Neuron (in vitro differentiated cells): ENCODE data around the gene INTS2.
"Not testable (repeated sequence)": the region's sequence is repeated elsewhere in the genome, so short reads cannot be mapped to it uniquely, and the experiment has no call there.

Experiments used
- H2AFZ ChIP-seq: one replicate; pipeline ENCODE4 v1.6.1; 2013; ENCODE audit warnings: low read depth, mild to moderate bottlenecking, inconsistent platforms, low read length, moderate library complexity
- H3K27me3 ChIP-seq: one replicate; pipeline ENCODE4 v1.6.1; 2013; ENCODE audit warnings: low read length; ENCODE audit not compliant: insufficient read depth
- H3K36me3 ChIP-seq: one replicate; pipeline ENCODE4 v1.6.1; 2013; ENCODE audit warnings: low read length; ENCODE audit not compliant: insufficient read depth
- H3K4me1 ChIP-seq: one replicate; pipeline ENCODE4 v1.6.1; 2013; ENCODE audit warnings: low read length; ENCODE audit not compliant: insufficient read depth
- H3K4me3 ChIP-seq: 2 replicates; pipeline ENCODE4 v1.5.1; 2013; ENCODE audit warnings: mild to moderate bottlenecking, low read length, moderate library complexity
- H3K9me3 ChIP-seq: one replicate; pipeline ENCODE4 v1.6.1; 2013; ENCODE audit warnings: low read length

Gene INTS2

GRCh38 chr17:61821655-61822054, 106.1 kb downstream of the INTS2 start:
- Histone ChIP-seq H3K9me3 (peaks cover 3% of the 10 kb centered on the region), H3K4me1 (no peaks in the 10 kb centered on the region), H3K27me3 (no peaks in the 10 kb centered on the region), H3K4me3 (no peak overlapping the region), H2AFZ (no peak overlapping the region), H3K36me3 (peaks cover 16% of the 10 kb centered on the region)

GRCh38 chr17:61819265-61819664, 108.5 kb downstream of the INTS2 start:
- H3K36me3 ChIP-seq, result peaks cover 14% of the 10 kb centered on the region

GRCh38 chr17:61818225-61818624, 109.6 kb downstream of the INTS2 start:
- H3K9me3 ChIP-seq, result peaks cover 2% of the 10 kb centered on the region
- no peak overlapping the region for H2AFZ ChIP-seq
- peaks cover 7% of the 10 kb centered on the region for H3K4me1 ChIP-seq
- no peak overlapping the region for H3K4me3 ChIP-seq
- no peaks in the 10 kb centered on the region for H3K27me3 ChIP-seq
- peaks cover 17% of the 10 kb centered on the region for H3K36me3 ChIP-seq

More at GRCh38 chr17:61819265-61819664, 108.5 kb downstream of the INTS2 start:
- not testable (repeated sequence) for H3K27me3 ChIP-seq, H2AFZ ChIP-seq, H3K4me3 ChIP-seq, H3K9me3 ChIP-seq, H3K4me1 ChIP-seq

- H3K4me1 ChIP-seq, result peaks cover 7% of the 10 kb centered on the region
- no peak overlapping the region for H3K4me3 ChIP-seq
- no peaks in the 10 kb centered on the region for H3K27me3 ChIP-seq
- H2AFZ ChIP-seq, result no peak overlapping the region
- peaks cover 16% of the 10 kb centered on the region for H3K36me3 ChIP-seq
- peaks cover 2% of the 10 kb centered on the region for H3K9me3 ChIP-seq
Observed at GRCh38 chr17:61817452-61817851, 110.3 kb downstream of the INTS2 start.

- no peak overlapping the region for H3K4me3 ChIP-seq
- H3K9me3 ChIP-seq, result peaks cover 2% of the 10 kb centered on the region
- H3K27me3 ChIP-seq, result no peaks in the 10 kb centered on the region
- H3K4me1 ChIP-seq, result peaks cover 7% of the 10 kb centered on the region
- peaks cover 11% of the 10 kb centered on the region for H3K36me3 ChIP-seq
- H2AFZ ChIP-seq, result no peak overlapping the region
Observed at GRCh38 chr17:61816538-61816937, 111.2 kb downstream of the INTS2 start.

- Histone ChIP-seq H3K4me1 (peaks cover 7% of the 10 kb centered on the region), H3K9me3 (peaks cover 4% of the 10 kb centered on the region), H3K4me3 (no peak overlapping the region), H2AFZ (no peak overlapping the region), H3K36me3 (peaks cover 9% of the 10 kb centered on the region), H3K27me3 (no peaks in the 10 kb centered on the region)
Observed at GRCh38 chr17:61815863-61816503, 111.8 kb downstream of the INTS2 start.
